Mammary epithelial cell (primary cell): ENCODE measurements around the gene BCL2L1.

Experiments
- CTCF ChIP-seq, 2 donors: IDR thresholded peaks in 1 of 2; conservative IDR thresholded peaks in 1 of 2; 2 replicates each; pipeline ENCODE4 v1.5.1; 2011 to 2012; ENCODE audit warnings: inconsistent platforms in 2 of 2, low read length in 2 of 2, mild to moderate bottlenecking in 2 of 2, control low read depth in 1 of 2, low read depth in 1 of 2; ENCODE audit not compliant: insufficient read depth in 1 of 2; ENCODE audit errors: extremely low read depth in 1 of 2
- EZH2 ChIP-seq: IDR thresholded peaks from 2 replicates; pipeline ENCODE4 v1.6.1; 2012; ENCODE audit warnings: low read length, inconsistent platforms, borderline replicate concordance

DNA sequence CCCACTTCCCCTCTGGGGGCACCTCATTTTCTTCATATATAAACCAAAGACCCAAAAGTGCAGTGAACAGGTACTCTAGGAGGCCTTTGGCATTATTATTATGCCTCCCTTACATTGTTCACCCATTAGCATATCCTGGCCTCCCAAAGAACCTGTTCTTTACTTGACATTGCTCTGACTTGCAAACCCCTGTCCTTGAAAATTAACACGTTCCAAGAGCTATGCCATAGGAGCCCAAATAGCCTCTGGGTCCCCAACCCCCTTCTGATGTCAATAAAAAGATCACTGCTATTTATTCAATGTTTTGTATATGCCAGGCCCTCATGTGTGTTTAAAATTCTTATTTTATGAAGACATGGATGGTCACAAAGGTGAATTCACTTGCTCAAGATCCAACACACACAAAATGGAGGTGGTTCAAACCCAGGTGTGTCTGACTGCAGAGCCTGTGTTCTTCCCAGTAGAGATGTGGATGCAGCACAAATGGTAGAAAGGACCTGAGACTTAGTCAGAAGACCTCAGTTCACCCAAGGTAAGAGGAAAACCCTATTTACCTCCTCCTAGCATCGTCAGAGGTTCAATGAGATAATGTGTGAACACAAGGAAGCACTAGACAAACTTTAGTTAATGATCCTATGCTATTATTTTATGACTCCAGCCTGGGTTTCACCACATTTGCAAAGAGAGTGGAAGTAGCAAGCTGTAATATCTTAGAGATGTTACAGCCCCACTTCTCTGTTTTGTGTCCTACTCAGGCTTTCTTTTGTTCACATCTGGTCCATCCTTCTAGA lies 36.6 kb downstream of the BCL2L1 start:
- no peak for TF ChIP-seq CTCF (conservative IDR thresholded peaks at IDR 0.05 in 1 of 2, IDR thresholded peaks at IDR 0.05 in 1 of 2; ENCODE audit: extremely low read depth in 1 of 2, insufficient read depth in 1 of 2, low read depth in 1 of 2, low read length in 2 of 2)
- no peak for TF ChIP-seq EZH2
